ENCODE data around the gene IGHMBP2. TPM values are rescaled to one million over a fixed set of nuclear protein-coding genes. Genes with fewer than 3 reads are reported as not detected.

The IGHMBP2 gene
- total RNA-seq, 1 experiment from 2014 or later: 10.3 TPM

- DNase-seq (ENCODE audit: low read depth): no peak
Measured at GRCh38 chr11:68980776-68981065, 77.0 kb downstream of the IGHMBP2 start, which contains the start of gene MRGPRD. TSS of gene MRGPRD (minus strand) at chr11:68980986. CDS start at chr11:68980986, 0 bp downstream.

- no peak for DNase-seq (ENCODE audit: low read depth)
Measured at GRCh38 chr11:68982134-68982533, 78.4 kb downstream of the IGHMBP2 start.

GRCh38 chr11:68983801-68984200 lies 80.1 kb downstream of the IGHMBP2 start:
- no peak for DNase-seq (ENCODE audit: low read depth)

DNA sequence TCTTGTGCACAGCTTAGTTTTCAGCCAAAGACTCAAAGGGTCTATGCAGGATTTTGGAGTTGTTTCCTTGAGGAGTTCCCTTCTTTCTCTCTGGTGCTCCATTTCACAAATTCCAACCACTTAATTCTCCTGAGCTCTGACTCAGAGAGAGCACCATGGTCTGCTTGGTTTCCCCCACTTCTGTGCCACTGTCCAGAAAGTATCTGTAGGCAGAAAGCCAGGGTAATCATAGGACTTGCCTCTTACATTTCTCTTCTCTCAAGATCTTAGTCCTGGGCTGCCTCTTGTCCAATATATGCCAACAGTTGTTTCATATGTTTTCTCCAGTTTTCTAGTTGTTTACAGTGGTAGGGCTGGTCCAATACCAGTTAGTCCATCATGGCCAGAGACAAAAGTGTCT lies 83.5 kb downstream of the IGHMBP2 start:
- DNase-seq (ENCODE audit: low read depth): no peak

DNA sequence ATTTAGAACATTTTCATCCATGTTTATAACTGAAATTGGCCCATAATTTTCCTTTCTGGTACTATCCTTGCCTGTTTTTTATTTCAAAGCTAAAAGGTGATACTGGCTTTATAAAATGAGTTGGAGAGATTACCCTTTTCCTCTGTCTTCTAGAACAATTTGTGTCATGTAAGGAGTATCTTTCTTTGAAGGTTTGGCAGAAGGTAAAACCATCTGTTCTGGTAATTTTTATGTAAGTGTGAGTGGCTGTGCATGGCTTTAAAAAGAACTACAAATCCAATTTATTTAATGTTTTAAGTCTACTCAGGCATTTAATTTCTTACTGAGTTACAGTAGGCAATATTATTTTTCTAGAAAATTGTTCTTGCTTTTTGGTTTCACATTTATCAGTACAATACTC lies 84.8 kb downstream of the IGHMBP2 start:
- DNase-seq (ENCODE audit: low read depth): no peak

Other genes with a start within 250 kb of the IGHMBP2 start
- gene GAL, start 219.3 kb upstream of the IGHMBP2 start, total RNA-seq (2014; rRNA removed; shearing (Covaris generic)): 5.1 and 8.3 TPM in 2 replicates
- 1.2 TPM in 1 of 2 replicates, not detected in the other for gene TESMIN, start 152.4 kb upstream of the IGHMBP2 start, total RNA-seq (2014; rRNA removed; shearing (Covaris generic))
- gene CPT1A, start 62.0 kb upstream of the IGHMBP2 start, total RNA-seq (2014; rRNA removed; shearing (Covaris generic)): 12.4 and 16.5 TPM in 2 replicates
- gene MRPL21, start 59 bp upstream of the IGHMBP2 start, total RNA-seq (2014; rRNA removed; shearing (Covaris generic)): 111 and 163 TPM in 2 replicates
- gene MRGPRD, start 77.1 kb downstream of the IGHMBP2 start, total RNA-seq (2014; rRNA removed; shearing (Covaris generic)): not detected in 2 replicates
- not detected in 2 replicates for gene MRGPRF, start 109.4 kb downstream of the IGHMBP2 start, total RNA-seq (2014; rRNA removed; shearing (Covaris generic))
- 3.3 TPM in 2 replicates for gene TPCN2, start 145.0 kb downstream of the IGHMBP2 start, total RNA-seq (2014; rRNA removed; shearing (Covaris generic))